GM18502 (cell line): ENCODE measurements around the gene SPHK2.

Experiments used
- ATAC-seq: cut with Tn5 transposase; IDR thresholded peaks from one replicate; pipeline ENCODE4 v1.9.1; 2021; ENCODE audit warnings: mild to moderate bottlenecking; ENCODE audit not compliant: unreplicated experiment, poor library complexity

The SPHK2 gene

DNA sequence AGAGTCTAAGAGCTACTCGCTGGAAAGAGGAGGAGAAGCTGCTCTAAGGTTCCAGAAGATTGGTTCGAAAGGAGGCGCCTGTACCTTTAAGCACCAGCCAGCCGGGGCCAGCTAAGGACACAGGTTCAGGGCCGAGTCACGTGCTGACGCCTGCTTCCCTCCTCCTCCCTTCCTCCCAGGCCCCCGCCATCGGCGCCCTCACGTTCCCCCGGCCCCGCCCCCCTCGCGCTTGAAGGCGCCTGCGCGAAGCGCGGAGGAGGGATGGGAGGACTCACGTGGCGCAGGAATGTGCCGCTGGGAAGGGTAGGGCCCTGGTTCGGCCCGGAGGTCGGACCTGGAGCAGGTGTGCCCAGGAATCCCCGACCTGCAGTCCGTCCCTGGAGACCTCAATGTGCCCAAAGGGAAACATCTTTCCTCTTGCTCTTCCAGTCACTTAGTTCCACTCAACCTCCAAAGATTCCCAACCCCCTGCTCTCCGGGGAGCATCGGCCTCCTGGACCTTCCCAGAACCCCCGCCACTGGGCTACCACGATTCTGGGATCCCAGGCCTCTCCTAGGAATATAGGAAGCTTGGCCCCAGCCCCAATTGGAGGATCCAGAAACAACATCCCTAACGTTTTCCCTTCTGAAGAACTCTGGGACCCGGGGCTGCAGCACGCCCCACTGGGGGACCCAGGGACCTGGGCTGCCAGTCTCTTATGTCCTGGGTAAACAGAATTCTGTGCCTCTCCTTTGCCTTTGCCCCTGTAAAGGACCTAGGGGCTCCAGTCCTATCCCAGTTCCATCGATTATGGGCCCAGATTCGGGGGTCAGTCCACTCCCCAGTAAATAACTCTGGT lies 15.3 kb downstream of the SPHK2 start:
- peak; percentile 39 for ATAC-seq

DNA sequence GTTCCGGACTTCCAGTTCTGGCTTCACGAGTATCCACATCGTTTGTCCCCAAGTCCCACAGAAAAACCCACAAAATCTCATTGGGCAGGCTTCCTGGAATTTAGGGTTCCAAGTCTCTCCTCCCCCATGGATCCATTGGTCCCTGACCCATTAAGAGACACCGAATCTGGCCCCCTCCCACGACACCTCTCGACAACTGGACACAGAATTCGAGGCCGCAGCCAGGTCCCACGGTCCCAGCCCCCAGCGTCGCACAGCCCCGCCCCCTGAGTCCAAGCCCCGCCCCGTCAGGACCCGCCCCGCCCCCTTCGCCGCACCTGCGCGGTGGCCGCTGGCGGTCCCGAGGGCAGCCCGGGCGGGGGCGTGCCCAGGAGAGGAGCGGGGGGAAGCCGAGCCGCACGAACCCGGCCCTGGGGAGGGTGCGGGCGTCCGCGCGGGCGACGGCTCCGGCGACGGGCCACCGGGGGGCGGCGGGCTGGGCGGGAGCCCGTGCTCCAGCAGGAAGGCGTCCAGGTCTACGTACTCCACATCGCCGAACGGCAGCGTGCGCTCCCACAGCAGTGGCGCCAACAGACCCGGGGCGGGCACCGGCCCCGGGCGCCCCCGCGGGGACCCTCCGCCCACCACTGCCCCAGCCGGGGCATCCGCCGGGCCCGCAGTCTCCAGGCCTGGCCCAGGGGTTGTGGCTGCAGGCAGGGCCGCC lies 16.1 kb downstream of the SPHK2 start:
- ATAC-seq, result no peak

DNA sequence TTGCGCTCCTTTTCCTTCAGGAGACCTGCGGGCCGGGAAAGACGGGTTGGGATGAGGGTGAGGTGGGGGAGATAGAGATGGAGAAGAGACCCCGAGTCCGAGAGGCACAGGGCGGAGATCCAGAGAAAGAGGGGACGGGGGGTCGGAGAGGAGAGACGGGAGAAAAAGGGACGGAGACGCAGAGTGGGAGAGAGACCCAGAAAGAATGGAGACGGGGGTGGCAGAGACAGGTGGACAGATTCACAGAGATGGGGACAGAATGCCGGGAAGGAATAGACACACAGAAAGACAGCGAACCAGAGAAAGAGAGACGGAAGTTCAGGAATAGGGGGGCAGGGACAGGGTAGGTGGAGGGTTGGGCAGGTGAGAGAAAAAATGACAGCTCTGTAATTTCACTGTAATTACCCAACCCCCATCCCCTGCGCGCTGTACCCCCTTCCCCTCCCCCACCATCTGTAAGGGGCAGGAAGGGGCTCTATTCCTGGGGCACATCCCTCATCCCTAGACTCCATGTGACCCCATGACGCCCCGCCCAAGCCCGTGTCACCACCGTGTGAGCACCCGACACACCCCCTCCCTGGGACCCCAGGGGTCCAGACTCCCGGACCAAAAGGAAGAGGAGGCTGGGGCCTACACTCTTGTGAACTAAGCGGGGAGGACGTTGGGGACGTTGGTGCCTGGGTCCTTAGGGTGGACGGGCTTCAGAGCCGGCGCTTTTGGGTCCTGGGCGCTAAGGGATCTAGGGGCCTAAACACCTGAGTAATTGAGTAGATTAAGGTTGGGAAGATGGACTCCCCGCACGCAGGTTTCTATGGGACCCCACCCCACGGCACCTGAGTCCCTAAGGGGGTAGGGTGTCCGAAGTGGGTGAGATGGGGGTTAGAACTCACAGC lies 16.9 kb downstream of the SPHK2 start:
- ATAC-seq, result no peak

DNA sequence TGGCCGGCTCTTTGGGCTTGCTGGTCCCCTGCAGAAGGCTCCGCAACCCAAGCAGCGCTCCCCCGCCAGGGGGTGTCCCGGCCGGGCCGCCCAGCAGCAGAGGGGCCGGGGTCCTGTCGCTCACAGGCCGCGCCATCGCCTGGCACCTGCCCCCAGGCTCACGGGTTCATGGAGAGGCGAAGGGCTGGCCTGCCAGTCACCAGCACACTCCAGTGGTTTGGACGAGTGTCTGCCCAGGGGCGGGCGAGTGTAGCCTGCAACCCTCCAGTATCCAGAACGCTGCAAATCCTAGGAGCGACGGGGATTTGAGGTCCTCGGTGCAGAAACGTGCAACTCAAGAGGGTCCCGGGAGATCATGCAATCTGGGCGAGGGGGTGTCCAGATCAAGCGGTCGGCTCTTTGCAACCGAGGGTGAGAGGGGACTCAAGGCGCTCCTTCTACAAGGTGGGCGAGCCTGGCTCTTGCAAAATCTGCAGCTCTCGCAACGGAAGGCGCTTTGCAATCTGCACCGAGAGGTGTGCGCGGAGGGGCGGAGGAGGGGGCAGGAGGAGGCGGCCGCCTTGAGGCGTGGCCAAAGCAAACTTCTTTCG lies 17.6 kb downstream of the SPHK2 start, which contains the start of gene DBP:
Gene DBP, minus strand, starts transcription at position 521 of the 590 bp plus-strand sequence. Its CDS starts 385 bp downstream, at position 136.
- no peak for ATAC-seq

DNA sequence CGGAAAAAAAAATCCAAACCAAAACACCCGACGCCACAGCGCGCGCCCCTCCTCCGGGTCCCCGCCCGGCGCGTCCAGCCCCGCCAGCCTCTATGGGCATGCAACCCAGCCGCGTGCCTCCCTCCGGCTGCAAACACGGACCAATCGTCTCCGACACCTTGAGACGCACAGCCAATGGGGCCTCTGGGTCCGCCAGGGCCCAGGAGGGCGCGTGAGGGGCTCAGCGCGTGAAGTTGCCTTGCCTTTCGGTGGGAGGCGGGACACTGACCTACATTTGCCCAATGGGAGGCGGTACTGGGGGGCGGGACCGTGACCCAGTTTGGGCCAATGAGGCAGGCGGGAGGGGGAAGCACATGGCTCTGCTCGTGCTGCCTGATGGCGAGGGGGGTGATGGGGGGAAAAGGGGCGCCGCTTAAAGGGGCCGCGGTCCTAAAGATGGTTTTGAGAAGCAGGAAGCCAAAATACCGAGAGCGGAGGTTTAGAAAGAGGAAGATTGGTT lies 18.2 kb downstream of the SPHK2 start:
- ATAC-seq, result peak; percentile 68

DNA sequence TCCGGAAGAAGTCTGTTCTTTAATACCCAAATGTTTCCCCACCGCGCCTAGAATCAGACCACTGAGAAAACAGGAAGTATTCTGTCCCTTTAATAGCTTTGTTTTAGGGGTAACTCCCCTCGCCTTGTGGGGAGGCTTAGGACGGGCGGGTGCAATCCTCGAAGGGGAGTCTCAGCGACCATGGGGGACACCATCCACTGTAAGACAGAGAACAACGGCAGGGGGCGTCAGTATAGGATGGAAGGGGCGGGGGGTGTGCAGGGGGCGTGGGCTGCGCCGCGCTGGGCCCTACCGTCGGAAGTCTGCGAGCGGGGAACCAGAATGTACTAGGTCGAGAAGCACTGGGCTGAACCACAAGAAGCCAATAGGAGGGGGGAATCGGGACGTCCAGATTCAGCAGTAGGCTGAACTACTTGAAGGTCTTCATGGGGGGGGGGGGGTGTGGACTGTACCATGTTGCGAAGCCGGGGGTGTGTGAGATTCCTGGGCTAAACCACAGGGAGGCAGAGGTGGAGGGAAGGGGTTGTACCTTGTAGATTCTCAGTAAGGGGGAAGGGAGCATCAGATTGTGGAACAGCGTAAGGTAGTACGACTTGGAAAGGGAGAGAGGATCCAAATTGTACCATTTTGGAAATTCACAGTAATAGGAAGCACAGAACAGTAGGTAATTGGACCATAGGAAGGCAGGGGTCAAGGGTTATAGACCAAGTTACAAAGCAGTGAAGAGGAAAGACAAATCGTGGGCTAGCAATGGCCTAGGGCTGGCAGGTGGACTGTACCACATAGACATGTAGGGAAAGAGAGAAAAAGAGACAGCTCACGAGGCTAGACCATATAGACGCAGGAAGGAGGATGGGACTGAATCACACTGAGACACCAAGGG lies 18.9 kb downstream of the SPHK2 start:
- ATAC-seq, result peak; percentile 22

DNA sequence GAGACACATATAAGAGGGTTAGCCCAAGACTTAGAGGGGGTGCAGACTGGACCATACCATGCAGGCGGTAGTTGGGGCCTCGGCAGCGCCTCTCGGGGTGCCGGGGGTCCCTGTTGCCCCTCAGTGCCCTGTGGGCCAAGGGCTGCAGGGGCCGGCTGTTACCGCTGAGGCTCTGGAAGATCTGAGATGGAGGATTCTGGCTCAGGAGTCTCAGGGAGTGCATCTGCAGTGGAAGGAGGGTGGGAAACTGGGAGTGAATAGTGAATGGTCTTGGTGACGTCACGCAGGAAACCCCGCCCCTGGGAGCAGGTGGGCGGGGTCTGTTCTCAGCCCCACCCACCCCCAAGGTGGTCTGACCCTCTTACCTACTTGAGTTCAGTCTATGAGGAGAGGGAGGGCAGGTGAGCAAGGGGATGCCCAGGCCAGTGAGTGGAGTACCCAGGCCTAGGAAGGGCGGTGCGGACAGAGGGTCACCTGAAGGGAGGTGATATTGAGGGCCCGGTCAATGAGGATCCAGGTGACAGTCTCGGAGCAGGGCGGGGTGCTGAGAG lies 19.6 kb downstream of the SPHK2 start:
- no peak for ATAC-seq

DNA sequence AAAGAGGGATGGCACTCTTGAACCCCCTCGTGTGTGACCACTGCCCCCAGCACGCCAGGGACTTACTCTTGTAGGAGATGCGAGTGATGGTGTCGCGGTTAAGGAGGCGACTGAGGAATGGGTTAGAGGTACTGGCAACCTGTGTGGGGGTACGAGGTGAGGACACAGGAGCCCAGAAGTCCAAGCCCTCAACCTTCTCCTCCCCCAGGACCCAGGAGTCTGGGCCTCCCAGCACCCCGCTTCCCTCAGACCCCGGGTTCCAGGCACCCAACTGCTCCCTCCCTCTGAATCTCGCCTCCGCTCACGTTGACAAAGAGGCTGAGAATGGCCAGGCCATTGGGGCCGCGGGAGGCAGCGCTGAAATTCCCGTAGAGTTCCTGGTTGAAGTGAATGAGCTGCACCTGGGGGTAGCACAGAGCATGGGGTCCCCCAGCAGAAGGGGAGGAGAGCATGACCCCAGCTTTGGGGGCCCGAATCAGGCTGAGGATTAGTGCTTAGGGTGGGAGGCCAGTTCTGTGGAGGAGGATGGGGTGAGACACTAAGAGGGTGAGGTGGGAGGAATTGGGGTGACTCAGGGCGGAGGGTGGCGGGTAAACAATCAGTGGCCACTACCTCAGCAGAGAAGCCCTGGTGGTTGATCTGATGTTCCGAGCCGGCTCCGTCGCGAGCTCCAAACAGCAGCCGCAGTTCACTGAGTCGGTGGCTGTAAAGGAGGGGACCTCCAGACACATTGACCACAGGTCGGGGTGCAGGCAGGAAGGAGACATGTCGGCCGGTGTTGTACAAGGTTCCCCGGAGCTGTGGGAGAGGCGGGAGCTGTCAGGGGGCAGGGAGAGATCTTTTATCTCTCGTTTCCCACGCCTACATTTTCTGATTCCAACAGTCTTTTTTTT lies 20.4 kb downstream of the SPHK2 start:
- ATAC-seq, result no peak

DNA sequence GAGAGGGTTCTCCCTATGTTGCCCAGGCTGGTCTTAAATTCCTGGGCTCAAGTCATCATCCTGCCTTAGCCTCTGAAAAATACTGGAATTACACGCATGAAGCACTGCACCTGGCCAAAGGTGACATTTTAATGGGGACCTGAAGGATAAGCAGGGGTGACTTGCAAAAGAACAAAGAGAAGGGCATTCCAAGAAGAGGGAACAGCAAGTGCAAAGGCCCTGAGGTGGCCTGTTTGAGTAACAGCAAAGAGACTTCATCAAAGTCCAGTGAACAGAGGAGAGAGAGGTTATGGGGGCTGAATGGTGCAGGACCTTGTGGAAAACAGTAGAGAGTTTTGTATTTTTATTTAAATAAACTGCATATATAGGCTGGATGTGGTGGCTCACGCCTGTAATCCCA lies 22.5 kb downstream of the SPHK2 start:
- ATAC-seq, result no peak

DNA sequence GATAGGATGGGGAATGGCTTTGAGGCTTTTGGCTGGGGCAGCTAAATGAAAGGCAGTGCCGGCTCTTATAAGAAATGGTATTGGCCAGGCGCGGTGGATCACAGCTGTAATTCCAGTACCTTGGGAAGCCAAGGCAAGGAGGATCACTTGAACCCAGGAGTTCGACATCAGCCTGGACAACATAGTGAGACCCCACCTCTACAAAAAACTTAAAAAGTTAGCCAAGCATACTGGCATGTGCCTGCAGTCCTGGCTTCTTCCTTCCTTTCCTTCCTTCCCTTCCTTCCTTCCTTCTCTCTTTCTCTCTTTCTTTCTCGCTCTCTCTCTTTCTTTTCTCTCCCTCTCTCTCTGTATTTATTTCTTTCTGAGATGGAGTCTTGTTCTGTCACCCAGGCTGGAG lies 23.6 kb downstream of the SPHK2 start:
- no peak for ATAC-seq

DNA sequence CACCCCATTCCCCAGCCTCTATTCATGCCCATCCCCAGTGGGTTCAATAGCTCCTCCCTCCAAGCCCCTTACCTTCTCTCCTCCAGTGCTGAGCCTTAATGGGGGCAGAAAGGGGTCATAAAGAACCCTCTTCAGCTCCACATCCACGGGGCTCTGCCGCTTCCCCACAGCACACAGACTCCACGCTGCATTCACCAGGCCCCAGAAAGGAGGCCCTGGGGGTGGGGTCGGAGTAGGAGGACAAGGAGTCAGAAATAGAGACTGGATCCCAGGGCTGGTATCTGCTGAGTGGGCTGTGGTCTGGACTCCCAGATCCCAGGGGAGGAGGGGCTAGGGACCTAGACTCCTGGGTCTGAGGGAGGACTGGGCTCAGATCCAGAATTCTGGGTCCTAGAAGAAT lies 25.0 kb downstream of the SPHK2 start:
- ATAC-seq, result no peak

DNA sequence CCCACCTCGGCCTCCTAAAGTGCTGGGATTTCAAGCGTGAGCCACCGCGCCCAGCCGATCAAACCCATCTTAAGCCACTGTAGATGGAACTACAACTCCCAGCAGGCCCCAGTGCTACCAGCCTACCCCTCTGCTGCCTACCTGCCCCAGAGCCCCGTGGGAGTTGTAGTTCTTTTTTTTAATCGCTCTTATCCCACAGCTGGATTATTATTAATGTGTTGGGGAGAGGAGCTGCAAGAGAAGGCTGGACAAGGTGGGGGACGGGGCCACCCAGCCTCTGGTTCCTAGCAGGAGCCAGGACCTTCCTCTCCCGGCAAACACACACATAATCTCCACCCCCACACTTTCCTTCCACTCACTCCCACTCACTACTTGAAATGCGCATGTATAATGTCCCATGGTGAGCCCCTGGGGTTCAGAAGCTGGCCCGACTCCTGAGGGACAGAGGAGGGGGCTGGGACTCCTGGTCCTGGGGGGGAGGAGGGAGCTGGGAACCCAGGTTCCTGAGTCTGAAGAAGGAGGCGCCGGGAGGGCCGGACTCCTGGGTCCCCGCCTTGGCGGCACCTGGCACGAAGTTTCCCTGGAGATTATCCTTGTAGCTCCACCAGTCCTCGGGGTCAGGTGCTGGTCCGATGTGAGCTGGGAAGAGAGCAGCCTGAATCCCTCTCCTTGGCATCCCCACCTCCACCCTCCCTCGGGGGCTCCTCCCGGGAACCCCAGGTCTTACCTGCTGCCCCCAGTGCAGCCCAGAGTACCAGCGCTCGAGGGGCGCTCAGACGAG lies 25.7 kb downstream of the SPHK2 start:
- no peak for ATAC-seq

DNA sequence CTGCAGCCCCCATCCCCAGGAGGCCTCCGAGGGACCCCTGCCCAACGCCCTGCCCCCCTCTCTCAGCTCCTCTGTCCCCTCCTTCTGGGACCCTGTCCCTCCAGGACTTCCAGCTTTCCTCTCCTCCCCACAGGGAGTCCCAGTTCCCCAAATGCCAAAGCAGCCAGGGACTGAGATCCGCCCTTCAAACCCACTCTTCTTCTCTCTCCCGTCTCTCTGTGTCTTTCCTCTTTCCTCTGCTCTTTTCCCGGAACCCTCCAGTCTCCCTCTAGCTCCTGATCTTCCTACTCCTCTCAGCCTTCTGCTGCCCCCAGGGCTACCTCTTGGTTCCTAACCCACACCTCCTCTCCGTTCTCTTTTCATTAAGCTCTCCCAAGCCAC lies 26.3 kb downstream of the SPHK2 start:
- no peak for ATAC-seq

DNA sequence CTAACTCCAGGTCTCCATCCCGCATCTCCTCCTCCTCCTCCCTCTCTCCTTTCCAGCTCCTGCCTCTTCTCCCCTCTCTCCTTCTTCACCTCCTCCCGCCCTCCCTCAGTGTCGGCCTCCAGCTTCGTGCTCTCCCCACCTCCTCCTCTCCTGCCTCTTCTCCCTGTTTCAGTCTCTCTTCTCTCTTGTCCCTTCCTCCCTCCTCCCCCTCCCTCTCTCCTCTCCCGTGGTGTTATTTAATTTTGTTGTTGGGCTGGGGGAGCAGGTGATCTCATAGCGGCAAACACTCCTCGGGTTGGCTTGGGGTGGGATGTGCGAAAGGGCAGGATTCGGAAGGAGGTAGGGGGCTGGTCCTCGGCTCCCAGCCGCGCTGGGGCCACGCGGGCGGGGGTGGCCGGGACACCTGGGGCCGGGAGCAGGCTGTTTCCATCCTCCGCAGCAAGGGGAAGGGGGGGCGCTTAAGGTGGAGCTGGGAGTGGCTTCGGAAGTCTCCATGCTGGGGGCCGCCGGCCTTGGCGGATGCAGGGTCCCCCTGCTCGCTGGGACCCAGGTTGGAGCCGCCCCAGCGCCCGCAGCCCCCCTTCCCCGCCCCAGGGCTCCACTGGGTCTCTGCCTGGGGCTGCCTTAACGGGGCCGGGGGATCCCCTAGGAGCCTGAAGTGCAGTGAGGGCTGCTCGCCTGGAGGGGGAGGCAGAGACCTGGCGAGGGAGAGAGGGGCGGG lies 26.9 kb downstream of the SPHK2 start, which contains the start of gene CA11:
Gene CA11, minus strand, starts transcription at position 187 of the 721 bp plus-strand sequence. CDS start 555 bp downstream, outside the sequence.
- peak; percentile 79 for ATAC-seq

DNA sequence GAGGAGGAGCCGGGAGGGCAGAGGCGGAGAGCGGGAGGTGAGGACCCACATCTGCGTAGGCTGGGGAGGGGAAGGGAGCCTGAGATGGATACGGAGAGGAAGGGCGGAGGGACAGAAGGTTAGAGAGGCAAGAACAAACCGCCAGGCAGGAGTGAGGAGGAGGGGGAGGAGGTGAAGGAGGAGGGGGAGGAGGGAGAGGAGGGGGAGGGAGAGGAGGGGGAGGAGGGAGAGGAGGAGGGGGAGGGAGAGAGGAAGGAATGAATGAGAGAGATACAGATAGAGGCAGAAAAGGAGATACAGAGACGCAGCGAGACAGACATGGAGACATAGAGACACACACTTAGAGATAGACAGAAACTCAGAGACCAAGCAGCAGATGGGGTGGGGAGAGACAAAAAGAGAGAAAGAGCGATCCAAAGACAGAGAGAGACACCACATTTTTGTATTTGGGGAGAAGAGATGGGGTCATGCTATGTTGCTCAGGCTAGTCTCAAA lies 27.5 kb downstream of the SPHK2 start:
- ATAC-seq, result no peak

DNA sequence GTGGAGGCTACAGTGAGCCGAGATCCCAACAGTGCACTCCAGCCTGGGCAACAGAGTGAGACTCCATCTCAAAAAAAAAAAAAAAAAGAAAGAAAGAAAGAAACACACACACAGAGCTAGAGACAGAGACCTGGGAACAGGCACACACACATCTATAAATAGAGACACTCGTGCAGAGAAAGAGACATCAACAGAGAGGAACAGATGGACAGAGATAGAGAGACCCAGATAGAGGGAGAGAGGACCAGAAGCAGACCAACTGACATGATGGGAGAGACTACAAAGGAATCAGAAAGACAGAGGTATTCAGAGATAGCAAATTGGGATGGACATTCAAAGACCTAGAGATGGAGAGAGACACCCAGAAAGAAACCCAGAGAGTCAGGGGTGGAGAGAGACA lies 28.8 kb downstream of the SPHK2 start:
- no peak for ATAC-seq
